SU-DHL-6 (cell line): Measurements from ENCODE around the gene SLF2.

Source experiments
- H2AFZ ChIP-seq: fragments of 200-600 bp; sonication (generic); 2 replicates; pipeline ENCODE4 v1.6.1; 2014; ENCODE audit warnings: low read depth, mild to moderate bottlenecking, moderate library complexity, mixed read lengths, antibody characterized with exemption, low read length; ENCODE audit not compliant: severe bottlenecking
- H3F3A ChIP-seq: fragments of 200-600 bp; shearing (Covaris generic); 2 replicates; pipeline ENCODE4 v1.6.0; 2016; ENCODE audit warnings: antibody characterized with exemption, mild to moderate bottlenecking; ENCODE audit not compliant: insufficient read depth
- H3K27ac ChIP-seq: fragments of 200-600 bp; sonication (generic); 2 replicates; pipeline ENCODE4 v1.5.1; 2016; ENCODE audit warnings: low read depth, mild to moderate bottlenecking, low read length, moderate library complexity, mixed read lengths
- H3K27me3 ChIP-seq: fragments of 200-600 bp; sonication (generic), shearing (Covaris generic); 2 replicates; pipeline ENCODE4 v1.6.0; 2014; ENCODE audit warnings: mild to moderate bottlenecking, low read length
- H3K36me3 ChIP-seq: fragments of 200-600 bp; sonication (generic); 2 replicates; pipeline ENCODE4 v1.6.1; 2014; ENCODE audit warnings: mild to moderate bottlenecking, low read length, mixed read lengths
- H3K4me2 ChIP-seq: fragments of 300-600, 200-600 bp; shearing (Covaris generic), sonication (generic); 2 replicates; pipeline ENCODE4 v1.6.0; 2014; ENCODE audit warnings: low read length, low read depth, mild to moderate bottlenecking; ENCODE audit not compliant: poor library complexity, severe bottlenecking
- H3K4me3 ChIP-seq: fragments of 200-600 bp; sonication (generic); 2 replicates; pipeline ENCODE4 v1.5.1; 2014; ENCODE audit warnings: antibody characterized with exemption, low read length, mild to moderate bottlenecking, mixed read lengths; ENCODE audit not compliant: insufficient read depth, poor library complexity, severe bottlenecking
- H3K79me2 ChIP-seq: fragments of 200-600 bp; sonication (generic); 2 replicates; pipeline ENCODE4 v1.6.1; 2014; ENCODE audit warnings: mild to moderate bottlenecking, low read length, moderate library complexity; ENCODE audit not compliant: insufficient read depth
- H3K9ac ChIP-seq: fragments of 200-600 bp; sonication (generic); 2 replicates; pipeline ENCODE4 v1.7.0; 2014; ENCODE audit warnings: mild to moderate bottlenecking, low read length
- H3K9me2 ChIP-seq: fragments of 200-600 bp; sonication (generic); replicated peaks from 2 replicates; pipeline ENCODE4 v1.6.1; 2014; ENCODE audit warnings: low read length; ENCODE audit not compliant: insufficient read depth
- H3K9me3 ChIP-seq: fragments of 200-600 bp; sonication (generic); 2 replicates; pipeline ENCODE4 v1.6.1; 2014; ENCODE audit warnings: low read length, mixed read lengths; ENCODE audit not compliant: insufficient read depth
- H4K20me1 ChIP-seq: fragments of 200-600 bp; sonication (generic); 2 replicates; pipeline ENCODE4 v1.6.1; 2014; ENCODE audit warnings: low read depth, mild to moderate bottlenecking, antibody characterized with exemption, low read length, moderate library complexity, mixed read lengths
- EZH2phosphoT487 ChIP-seq: fragments of 200-600 bp; sonication (generic), shearing (Covaris generic); conservative IDR thresholded peaks from 2 replicates; pipeline ENCODE4 v1.6.1; 2018; ENCODE audit warnings: mild to moderate bottlenecking, antibody characterized with exemption, low read length, moderate library complexity, mixed read lengths
- TF ChIP-seq, protein P1 (sequence below): fragments of 200-600 bp; sonication (generic); IDR thresholded peaks from one replicate; pipeline ENCODE4 v1.5.1; 2017; ENCODE audit warnings: antibody characterized with exemption, mild to moderate bottlenecking, low read length, moderate library complexity; ENCODE audit not compliant: insufficient read depth, poor library complexity, severe bottlenecking

The SLF2 gene, protein sequence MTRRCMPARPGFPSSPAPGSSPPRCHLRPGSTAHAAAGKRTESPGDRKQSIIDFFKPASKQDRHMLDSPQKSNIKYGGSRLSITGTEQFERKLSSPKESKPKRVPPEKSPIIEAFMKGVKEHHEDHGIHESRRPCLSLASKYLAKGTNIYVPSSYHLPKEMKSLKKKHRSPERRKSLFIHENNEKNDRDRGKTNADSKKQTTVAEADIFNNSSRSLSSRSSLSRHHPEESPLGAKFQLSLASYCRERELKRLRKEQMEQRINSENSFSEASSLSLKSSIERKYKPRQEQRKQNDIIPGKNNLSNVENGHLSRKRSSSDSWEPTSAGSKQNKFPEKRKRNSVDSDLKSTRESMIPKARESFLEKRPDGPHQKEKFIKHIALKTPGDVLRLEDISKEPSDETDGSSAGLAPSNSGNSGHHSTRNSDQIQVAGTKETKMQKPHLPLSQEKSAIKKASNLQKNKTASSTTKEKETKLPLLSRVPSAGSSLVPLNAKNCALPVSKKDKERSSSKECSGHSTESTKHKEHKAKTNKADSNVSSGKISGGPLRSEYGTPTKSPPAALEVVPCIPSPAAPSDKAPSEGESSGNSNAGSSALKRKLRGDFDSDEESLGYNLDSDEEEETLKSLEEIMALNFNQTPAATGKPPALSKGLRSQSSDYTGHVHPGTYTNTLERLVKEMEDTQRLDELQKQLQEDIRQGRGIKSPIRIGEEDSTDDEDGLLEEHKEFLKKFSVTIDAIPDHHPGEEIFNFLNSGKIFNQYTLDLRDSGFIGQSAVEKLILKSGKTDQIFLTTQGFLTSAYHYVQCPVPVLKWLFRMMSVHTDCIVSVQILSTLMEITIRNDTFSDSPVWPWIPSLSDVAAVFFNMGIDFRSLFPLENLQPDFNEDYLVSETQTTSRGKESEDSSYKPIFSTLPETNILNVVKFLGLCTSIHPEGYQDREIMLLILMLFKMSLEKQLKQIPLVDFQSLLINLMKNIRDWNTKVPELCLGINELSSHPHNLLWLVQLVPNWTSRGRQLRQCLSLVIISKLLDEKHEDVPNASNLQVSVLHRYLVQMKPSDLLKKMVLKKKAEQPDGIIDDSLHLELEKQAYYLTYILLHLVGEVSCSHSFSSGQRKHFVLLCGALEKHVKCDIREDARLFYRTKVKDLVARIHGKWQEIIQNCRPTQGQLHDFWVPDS

GRCh38 chr10:100912605-100913469 lies at the start of gene SLF2:
Gene SLF2 (plus strand): TSS chr10:100912963. CDS start chr10:100913111, 148 bp downstream.
- no peaks in the 10 kb centered on the region for H3K9me3 ChIP-seq
- H3K27ac ChIP-seq, result peak within 1 kb of the TSS; percentile 84
- H3K9ac ChIP-seq, result peak within 1 kb of the TSS; percentile 98
- H3K4me2 ChIP-seq, result peak within 1 kb of the TSS; percentile 65
- peaks cover 27% of the 10 kb centered on the region for H4K20me1 ChIP-seq
- TF ChIP-seq, protein P1, sequence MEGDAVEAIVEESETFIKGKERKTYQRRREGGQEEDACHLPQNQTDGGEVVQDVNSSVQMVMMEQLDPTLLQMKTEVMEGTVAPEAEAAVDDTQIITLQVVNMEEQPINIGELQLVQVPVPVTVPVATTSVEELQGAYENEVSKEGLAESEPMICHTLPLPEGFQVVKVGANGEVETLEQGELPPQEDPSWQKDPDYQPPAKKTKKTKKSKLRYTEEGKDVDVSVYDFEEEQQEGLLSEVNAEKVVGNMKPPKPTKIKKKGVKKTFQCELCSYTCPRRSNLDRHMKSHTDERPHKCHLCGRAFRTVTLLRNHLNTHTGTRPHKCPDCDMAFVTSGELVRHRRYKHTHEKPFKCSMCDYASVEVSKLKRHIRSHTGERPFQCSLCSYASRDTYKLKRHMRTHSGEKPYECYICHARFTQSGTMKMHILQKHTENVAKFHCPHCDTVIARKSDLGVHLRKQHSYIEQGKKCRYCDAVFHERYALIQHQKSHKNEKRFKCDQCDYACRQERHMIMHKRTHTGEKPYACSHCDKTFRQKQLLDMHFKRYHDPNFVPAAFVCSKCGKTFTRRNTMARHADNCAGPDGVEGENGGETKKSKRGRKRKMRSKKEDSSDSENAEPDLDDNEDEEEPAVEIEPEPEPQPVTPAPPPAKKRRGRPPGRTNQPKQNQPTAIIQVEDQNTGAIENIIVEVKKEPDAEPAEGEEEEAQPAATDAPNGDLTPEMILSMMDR, result no peak
- no peak for TF ChIP-seq EZH2phosphoT487
- H3F3A ChIP-seq, result 0 out of 2 replicates have a peak, but pooled peaks cover 9% of the 10 kb centered on the region
- no peaks in the 10 kb centered on the region for H3K27me3 ChIP-seq
- peaks cover 32% of the 10 kb centered on the region for H3K36me3 ChIP-seq
- H2AFZ ChIP-seq, result peak within 1 kb of the TSS; percentile 91
- peaks cover 31% of the 10 kb centered on the region for H3K79me2 ChIP-seq
- H3K4me3 ChIP-seq, result peak within 1 kb of the TSS; percentile 95
- no peaks in the 10 kb centered on the region for H3K9me2 ChIP-seq

GRCh38 chr10:100863433-100863832 lies 49.3 kb upstream of the SLF2 start:
- no peaks in the 10 kb centered on the region for H3K9me3 ChIP-seq
- no peak overlapping the region for H2AFZ ChIP-seq
- no peak overlapping the region for H3K4me3 ChIP-seq
- H3K9ac ChIP-seq, result no peak overlapping the region
- H4K20me1 ChIP-seq, result no peaks in the 10 kb centered on the region
- H3K9me2 ChIP-seq, result no peaks in the 10 kb centered on the region
- H3K36me3 ChIP-seq, result no peaks in the 10 kb centered on the region
- H3K27ac ChIP-seq, result no peak overlapping the region
- TF ChIP-seq, protein P1, result no peak
- TF ChIP-seq EZH2phosphoT487, result no peak
- no peaks in the 10 kb centered on the region for H3K27me3 ChIP-seq
- H3K4me2 ChIP-seq, result no peak overlapping the region
- no peaks in the 10 kb centered on the region for H3F3A ChIP-seq
- no peaks in the 10 kb centered on the region for H3K79me2 ChIP-seq
